GM12864 (cell line): Measurements from ENCODE around the gene RBM12.

Experiments
- DNase-seq: peaks from one replicate; pipeline ENCODE4 v3.0.0-alpha.2; 2011; ENCODE audit warnings: low read depth
- H3K4me3 ChIP-seq: 2 replicates; pipeline ENCODE4 v1.5.1; 2011; ENCODE audit warnings: mild to moderate bottlenecking, low read depth, low read length, control low read depth
- TF ChIP-seq, protein P1 (sequence below): IDR thresholded peaks from 2 replicates; pipeline ENCODE4 v1.5.1; 2011; ENCODE audit warnings: low read depth, mild to moderate bottlenecking, moderate library complexity, low read length, control low read depth, inconsistent platforms; ENCODE audit errors: missing control alignments

Gene RBM12

DNA sequence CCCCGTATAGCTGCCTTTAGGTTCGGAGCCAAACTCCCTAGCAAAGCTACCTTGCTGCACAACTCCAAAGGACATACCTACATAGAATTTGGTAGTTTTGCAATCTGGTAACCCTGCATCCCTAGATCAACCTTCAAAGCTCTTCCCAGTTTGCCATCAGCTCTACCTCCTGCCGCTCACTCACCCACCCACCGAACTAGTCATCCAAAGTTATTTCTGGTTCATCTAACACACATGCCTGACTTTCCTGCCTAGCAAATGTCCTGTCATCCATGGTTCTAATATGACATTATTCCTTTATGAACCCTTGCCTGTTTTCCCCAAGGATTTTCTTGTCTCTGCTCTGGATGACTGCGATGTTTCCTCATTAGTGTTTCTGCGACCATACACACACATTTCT is 27.4 kb downstream of the RBM12 start:
- TF ChIP-seq, protein P1, sequence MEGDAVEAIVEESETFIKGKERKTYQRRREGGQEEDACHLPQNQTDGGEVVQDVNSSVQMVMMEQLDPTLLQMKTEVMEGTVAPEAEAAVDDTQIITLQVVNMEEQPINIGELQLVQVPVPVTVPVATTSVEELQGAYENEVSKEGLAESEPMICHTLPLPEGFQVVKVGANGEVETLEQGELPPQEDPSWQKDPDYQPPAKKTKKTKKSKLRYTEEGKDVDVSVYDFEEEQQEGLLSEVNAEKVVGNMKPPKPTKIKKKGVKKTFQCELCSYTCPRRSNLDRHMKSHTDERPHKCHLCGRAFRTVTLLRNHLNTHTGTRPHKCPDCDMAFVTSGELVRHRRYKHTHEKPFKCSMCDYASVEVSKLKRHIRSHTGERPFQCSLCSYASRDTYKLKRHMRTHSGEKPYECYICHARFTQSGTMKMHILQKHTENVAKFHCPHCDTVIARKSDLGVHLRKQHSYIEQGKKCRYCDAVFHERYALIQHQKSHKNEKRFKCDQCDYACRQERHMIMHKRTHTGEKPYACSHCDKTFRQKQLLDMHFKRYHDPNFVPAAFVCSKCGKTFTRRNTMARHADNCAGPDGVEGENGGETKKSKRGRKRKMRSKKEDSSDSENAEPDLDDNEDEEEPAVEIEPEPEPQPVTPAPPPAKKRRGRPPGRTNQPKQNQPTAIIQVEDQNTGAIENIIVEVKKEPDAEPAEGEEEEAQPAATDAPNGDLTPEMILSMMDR: no peak
- DNase-seq: no peak
- H3K4me3 ChIP-seq: no peak overlapping the region

DNA sequence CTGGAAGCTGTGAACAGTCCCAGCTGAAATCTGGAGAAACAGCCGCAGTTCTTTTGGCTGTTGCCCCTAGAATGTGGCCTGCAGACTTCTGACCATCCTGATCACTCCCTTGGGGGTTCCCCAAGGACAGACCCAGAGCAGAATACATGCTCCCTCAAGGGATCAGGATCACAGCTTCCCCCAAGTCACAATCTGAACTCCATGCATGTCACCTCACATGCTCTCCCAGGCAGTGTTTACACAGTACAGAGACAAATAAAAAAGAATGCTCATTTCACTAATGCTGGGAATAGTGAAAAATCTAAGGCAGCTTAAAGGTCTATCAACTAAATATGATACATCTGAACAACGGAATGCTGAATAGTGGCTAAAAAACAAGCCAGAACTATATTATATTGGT is 28.6 kb downstream of the RBM12 start:
- no peak for DNase-seq
- no peak overlapping the region for H3K4me3 ChIP-seq
- TF ChIP-seq, protein P1: no peak

DNA sequence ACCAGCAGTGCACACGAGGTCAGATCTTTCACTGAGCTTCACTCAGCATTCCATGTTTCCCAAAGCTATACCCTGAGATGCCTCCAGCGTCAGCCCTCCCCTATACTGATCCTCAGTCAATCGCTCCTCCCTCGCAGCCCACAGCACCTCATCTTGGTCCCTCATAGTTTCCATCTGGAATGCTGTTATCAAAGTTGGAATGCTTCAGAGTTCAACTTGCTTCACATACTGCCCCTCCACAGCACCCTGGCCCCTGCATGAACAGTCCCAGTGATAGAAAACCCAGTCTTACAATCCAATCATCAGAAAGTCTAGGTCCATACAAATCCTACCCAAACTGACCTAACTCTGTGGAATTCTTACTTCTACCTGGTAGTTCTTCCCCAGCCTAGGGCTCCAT is 29.0 kb downstream of the RBM12 start:
- no peak overlapping the region for H3K4me3 ChIP-seq
- TF ChIP-seq, protein P1: no peak
- DNase-seq: no peak

DNA sequence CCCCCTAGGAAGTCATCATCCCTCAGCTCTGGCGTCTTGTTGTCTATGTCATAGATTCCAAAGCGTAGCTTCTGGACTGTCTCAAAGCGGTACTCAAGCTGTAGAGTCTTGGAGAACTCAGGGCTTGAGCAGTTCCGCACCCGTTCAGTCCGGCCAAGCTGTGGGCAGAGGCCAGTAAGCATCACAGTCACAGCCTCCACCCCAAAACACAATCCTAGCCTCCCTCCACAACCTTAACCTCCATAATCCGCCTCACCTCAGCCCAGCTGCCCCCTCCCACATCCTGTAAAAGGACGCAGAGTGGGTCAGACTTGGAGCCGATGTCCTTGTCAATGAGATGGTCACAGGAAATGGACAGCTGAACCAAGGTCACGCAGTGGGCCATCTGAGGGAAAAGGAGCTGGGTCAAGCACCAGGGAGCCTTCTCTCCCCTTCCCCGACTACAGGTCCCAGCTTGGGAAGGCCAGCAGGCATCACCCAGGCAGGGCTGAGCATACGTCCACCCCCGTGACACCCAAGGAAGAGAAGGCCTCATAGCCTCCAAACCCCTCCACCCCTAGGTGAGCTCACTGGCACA is 32.1 kb downstream of the RBM12 start:
- TF ChIP-seq, protein P1: no peak

DNA sequence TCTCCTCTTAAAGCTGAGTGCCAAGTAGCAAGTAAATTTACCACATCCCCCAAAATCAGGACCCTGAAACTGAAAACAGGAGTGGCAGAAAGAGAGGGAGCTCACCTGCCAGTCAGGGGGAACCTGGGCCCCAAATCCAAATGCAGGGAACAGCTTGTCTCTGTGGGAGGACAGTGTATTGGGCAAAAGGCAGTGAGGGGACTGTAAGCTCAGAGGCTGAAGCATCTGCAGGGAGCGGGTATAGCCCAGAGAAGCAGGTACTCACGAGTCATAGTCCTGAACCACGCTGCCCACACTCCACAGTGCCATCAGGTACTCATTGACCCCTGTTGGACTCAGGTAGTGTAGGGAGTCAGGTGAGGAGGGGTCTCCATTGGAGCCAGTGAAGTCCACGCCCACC is 34.1 kb downstream of the RBM12 start:
- H3K4me3 ChIP-seq: no peak overlapping the region
- DNase-seq: no peak
- TF ChIP-seq, protein P1: no peak

More for the DNA sequence above, 32.1 kb downstream of the RBM12 start:
- DNase-seq: no peak
- H3K4me3 ChIP-seq: no peak overlapping the region

DNA sequence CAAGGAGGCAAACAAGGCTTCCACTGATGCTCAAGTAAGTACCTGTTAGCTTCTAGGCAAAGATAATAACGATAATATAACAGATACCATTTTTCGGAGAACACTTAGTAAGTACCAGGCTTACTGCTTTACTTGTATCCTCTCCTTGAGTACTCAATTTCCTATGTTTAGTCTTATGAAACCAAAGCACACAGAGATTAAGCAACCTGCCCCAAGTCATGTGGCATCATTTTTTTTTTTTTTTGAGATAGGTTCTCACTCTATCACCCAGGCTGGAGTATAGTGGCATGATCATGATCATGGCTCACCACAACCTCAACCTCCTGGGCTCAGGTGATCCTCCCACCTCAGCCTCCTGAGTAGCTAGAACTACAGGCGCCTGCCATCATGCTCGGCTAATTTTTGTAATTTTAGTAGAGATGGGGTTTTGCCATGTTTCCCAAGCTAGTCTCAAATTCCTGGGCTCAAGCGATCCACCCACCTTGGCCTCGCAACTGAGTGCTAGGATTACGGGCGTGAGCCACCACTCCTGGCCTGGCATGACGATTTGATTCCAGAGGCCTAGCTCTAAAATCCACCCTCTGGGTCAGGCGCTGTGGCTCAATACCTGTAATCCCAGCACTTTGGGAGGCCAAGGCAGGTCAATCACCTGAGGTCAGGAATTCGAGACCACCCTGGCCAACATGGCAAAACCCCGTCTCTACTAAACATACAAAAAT is 35.1 kb downstream of the RBM12 start:
- DNase-seq: no peak
- TF ChIP-seq, protein P1: no peak
- no peak overlapping the region for H3K4me3 ChIP-seq

DNA sequence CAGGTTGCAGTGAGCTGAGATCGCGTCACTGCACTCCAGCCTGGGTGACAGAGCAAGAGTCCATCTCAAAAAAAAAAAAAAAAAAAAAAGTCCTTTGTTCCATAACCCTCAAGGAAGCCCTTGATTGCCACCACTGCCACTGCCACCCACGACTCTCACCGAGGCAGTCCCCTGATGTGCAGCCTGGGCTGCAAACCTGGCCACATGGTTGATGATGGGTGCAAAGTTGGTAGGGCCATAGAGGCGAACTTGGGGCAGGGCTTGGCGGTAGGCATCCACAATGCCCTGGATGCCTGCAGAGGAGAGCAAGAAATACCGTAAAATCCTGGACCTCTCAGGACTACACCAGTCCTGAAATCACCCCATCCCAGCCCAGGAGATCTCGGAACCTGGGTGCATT is 37.6 kb downstream of the RBM12 start:
- no peak overlapping the region for H3K4me3 ChIP-seq
- no peak for DNase-seq
- TF ChIP-seq, protein P1: no peak
